Measurements from ENCODE around the gene RBM15.

Gene RBM15

GRCh38 chr1:110320168-110320518, 19.0 kb upstream of the RBM15 start:
- no peak for DNase-seq (ENCODE audit: insufficient read length, low spot score)
- no peak for FAIRE-seq

DNA sequence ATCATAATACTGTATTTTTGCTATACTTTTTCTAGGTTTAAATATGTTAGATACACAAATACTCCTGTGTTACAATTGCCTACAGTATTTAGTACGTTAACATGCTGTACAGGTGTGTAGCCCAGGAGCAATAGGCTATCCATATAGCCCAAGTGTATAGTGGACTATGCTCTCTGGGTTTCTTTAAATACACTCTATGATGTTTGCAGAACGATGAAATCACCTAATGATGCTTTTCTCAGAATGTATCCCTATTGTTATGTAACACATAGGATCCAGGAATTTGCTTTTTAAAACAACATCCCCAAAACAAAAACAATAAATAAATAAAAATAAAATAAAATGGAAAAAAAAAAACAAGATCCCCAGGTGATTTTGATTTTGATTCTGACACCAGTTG, 18.1 kb upstream of the RBM15 start:
- DNase-seq (ENCODE audit: insufficient read length, low spot score) (no peak), FAIRE-seq (no peak)

DNA sequence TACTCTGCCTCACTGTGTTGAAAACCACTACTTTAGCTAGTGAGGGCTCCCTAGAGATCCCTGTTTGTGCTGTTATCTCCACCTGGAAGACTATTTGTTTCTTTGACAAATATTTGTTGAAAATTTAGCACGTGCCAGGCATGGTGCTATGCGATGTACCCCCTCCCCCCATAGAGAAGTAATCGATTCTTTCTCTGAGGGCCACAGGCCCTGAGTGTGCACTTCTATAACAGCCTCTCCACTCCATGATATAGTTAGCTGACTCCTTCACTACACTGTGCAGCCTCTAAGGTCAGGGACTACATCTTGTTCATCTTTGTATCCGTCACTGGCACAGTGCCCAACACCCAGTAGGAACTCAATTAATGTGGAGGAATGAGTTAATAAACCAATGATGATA, 17.3 kb upstream of the RBM15 start:
- FAIRE-seq (no peak), DNase-seq (ENCODE audit: insufficient read length, low spot score) (no peak)

GRCh38 chr1:110324667-110325066, 14.5 kb upstream of the RBM15 start:
- FAIRE-seq: no peak
- DNase-seq (ENCODE audit: insufficient read length, low spot score): no peak

GRCh38 chr1:110326826-110327225, 12.4 kb upstream of the RBM15 start:
- FAIRE-seq (no peak), DNase-seq (ENCODE audit: insufficient read length, low spot score) (no peak)

DNA sequence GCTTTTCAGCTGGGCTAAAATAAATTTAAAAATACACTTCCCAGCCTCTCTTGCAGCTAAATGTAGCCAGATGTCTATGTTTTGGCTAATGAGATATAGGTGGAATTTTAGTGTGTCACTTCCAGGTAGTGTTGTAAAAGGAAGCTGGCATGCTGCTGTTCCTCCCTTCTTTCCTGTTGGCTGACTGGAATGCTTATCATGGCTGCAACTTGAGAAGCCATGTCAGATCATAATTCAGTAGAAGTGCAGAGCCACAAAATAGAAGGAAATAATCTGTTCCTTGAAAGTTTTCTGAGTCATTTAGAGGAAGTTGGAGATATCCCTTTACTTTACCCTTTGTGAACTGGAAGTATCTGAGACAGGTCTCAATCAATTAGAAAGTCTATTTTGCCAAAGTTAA, 10.9 kb upstream of the RBM15 start:
- DNase-seq (ENCODE audit: insufficient read length, low spot score) (no peak), FAIRE-seq (no peak)

DNA sequence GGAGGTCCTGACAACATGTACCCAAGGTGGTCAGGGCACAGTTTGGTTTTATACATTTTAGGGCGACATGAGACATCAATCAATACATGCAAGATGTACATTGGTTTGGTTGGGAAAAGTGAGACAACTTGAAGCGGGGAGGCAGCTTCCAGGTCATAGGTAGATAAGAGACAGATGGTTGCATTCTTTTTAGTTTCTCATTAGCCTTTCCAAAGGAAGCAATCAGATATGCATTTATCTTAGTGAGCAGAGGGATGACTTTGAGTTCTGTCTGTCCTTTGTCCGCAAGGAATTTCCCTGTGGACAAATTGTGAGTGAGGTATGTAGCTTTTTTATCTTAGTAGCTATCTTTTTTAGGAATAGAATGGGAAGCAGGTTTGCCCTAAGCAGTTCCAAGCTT, 10.5 kb upstream of the RBM15 start:
- no peak for DNase-seq (ENCODE audit: insufficient read length, low spot score)
- no peak for FAIRE-seq

GRCh38 chr1:110335265-110335664, 3.9 kb upstream of the RBM15 start:
- DNase-seq (ENCODE audit: insufficient read length, low spot score) (no peak), FAIRE-seq (no peak)

- no peak for DNase-seq (ENCODE audit: insufficient read length, low spot score)
- peak; percentile 52 for FAIRE-seq
Observed at GRCh38 chr1:110336300-110337039, 2.7 kb upstream of the RBM15 start.

- FAIRE-seq (no peak), DNase-seq (ENCODE audit: insufficient read length, low spot score) (no peak)
Observed at GRCh38 chr1:110337704-110338308, 1.4 kb upstream of the RBM15 start.

DNA sequence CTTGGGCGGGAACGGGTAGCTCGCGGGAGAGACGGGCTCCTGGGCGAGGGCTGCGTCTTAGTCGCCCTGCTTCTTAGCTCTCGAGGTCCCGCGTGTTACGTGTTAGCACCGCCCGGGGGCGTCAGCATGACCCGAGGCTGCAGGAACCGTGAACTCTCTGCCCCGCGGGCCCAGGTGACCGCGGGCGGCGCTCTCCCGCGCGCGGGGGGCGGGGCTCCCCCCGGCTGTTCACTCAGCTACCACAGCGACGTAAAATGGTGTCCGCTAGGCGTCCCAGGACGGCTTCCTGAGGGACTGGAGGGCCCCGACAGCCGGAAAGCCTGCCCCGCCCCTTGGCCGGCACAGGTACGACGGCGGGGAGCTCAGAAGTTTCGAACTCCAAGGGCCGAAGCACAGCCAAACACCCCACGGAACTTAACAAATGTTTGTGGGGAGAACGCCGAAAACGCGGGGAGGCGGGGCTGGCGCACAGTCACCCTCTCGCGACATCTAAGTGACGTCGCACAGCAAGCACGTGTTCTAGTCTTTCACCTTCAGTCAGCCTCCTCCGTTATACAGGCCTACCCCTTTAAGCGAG, 780 bp upstream of the RBM15 start:
- peak; percentile 66 for DNase-seq (ENCODE audit: insufficient read length, low spot score)
- FAIRE-seq: no peak

- FAIRE-seq (peak; percentile 4), DNase-seq (ENCODE audit: insufficient read length, low spot score) (peak; percentile 20)
Observed at GRCh38 chr1:110339407-110340206, 430 bp downstream of the RBM15 start.

DNA sequence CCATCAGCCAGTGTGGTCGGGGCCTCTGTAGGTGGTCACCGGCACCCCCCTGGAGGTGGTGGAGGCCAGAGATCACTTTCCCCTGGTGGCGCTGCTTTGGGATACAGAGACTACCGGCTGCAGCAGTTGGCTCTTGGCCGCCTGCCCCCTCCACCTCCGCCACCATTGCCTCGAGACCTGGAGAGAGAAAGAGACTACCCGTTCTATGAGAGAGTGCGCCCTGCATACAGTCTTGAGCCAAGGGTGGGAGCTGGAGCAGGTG, 961 bp downstream of the RBM15 start:
- no peak for FAIRE-seq
- DNase-seq (ENCODE audit: insufficient read length, low spot score): no peak

DNA sequence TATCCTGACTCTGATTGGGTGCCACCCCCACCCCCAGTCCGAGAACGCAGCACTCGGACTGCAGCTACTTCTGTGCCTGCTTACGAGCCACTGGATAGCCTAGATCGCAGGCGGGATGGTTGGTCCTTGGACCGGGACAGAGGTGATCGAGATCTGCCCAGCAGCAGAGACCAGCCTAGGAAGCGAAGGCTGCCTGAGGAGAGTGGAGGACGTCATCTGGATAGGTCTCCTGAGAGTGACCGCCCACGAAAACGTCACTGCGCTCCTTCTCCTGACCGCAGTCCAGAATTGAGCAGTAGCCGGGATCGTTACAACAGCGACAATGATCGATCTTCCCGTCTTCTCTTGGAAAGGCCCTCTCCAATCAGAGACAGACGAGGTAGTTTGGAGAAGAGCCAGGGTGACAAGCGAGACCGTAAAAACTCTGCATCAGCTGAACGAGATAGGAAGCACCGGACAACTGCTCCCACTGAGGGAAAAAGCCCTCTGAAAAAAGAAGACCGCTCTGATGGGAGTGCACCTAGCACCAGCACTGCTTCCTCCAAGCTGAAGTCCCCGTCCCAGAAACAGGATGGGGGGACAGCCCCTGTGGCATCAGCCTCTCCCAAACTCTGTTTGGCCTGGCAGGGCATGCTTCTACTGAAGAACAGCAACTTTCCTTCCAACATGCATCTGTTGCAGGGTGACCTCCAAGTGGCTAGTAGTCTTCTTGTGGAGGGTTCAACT, 2.1 kb downstream of the RBM15 start:
- DNase-seq (ENCODE audit: insufficient read length, low spot score): no peak
- no peak for FAIRE-seq

GRCh38 chr1:110341872-110342331, 2.7 kb downstream of the RBM15 start:
- DNase-seq (ENCODE audit: insufficient read length, low spot score): no peak

GRCh38 chr1:110343249-110343648, 4.1 kb downstream of the RBM15 start:
- DNase-seq (ENCODE audit: insufficient read length, low spot score): no peak
- no peak for FAIRE-seq

More at GRCh38 chr1:110341872-110342331, 2.7 kb downstream of the RBM15 start:
- FAIRE-seq: no peak

- DNase-seq (ENCODE audit: insufficient read length, low spot score) (no peak), FAIRE-seq (no peak)
Observed at GRCh38 chr1:110344152-110344551, 5.0 kb downstream of the RBM15 start.

- DNase-seq (ENCODE audit: insufficient read length, low spot score) (no peak), FAIRE-seq (no peak)
Observed at GRCh38 chr1:110345480-110345879, 6.3 kb downstream of the RBM15 start.

DNA sequence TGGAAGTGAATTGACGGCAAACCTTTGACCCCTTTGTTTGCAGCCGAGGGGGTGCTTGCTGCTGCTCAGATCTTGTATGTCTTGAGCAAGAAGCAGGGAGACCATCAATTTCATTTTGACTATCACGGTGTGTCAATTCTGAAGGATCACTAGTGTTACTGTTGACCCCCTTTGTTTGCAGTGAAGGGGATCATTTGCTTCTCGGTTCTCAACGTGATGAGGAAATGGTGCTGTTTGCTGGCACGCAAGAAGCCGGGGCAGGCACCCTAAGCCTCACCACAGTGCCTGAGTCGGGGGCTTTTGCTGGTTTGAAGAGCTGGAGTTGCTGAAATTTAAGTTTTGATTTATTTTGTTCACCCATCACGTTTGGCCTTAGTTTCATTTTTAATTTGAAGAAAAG, 7.5 kb downstream of the RBM15 start:
- FAIRE-seq: no peak
- no peak for DNase-seq (ENCODE audit: insufficient read length, low spot score)

- FAIRE-seq: no peak
Observed at GRCh38 chr1:110347182-110347893, 8.2 kb downstream of the RBM15 start.

More at GRCh38 chr1:110347182-110347893, 8.2 kb downstream of the RBM15 start:
- no peak for DNase-seq (ENCODE audit: insufficient read length, low spot score)
